ENCODE results near the gene TTC16. TPM values are rescaled to one million over a fixed set of nuclear protein-coding genes. Genes with fewer than 3 reads are reported as not detected.

Gene TTC16
- total RNA-seq, 2 experiments from 2014 or later: 1.6 to 2.1 TPM

DNA sequence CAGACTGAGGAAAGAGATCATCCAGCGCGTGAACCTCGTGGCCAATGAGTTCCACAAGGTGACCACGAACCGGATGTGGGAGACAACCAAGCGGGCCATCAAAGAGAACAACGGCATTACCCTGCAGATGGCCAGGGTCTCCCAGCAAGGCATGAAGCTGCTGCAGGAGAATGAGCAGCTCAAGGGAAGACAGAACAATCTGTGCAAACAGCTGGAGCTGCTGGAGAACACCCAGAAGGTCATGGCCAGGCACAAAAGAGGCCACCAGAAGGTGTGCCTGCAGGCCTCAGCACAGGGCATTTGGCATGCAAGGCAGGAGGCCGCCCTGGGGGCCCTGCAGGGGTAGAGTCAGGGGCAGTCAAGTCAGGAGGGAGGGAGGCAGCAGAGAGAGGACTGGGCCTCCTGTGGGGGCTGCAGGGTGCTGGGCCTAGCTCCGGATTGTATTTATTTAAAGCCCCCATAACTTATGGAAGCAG is 4.6 kb upstream of the TTC16 start:
- Histone ChIP-seq H3K9me3 (ENCODE audit: control insufficient read depth in 1 of 2, insufficient read depth in 1 of 2, low read length in 2 of 2) (no peaks in the 10 kb centered on the region), H3K27me3 (ENCODE audit: control insufficient read depth in 1 of 2, insufficient read depth in 2 of 2, low read length in 2 of 2) (no peaks in the 10 kb centered on the region), H3K4me3 (ENCODE audit: low read length) (no peak overlapping the region), H3K27ac (ENCODE audit: low read depth in 1 of 2, low read length in 2 of 2) (no peak overlapping the region), H3K36me3 (ENCODE audit: insufficient read depth, low read length) (no peaks in the 10 kb centered on the region), H3K4me1 (ENCODE audit: insufficient read depth, low read length) (peaks cover 50% of the 10 kb centered on the region)
- Mint-ChIP-seq H3K27ac (no peak overlapping the region), H3K27me3 (no peaks in the 10 kb centered on the region), H3K9me3 (no peaks in the 10 kb centered on the region), H3K4me1 (ENCODE audit: low read depth) (peaks cover 29% of the 10 kb centered on the region), H3K4me3 (peak overlapping the region; percentile 74), H3K36me3 (ENCODE audit: low read depth) (peaks cover 5% of the 10 kb centered on the region)
- no peak for ATAC-seq (ENCODE audit: poor library complexity)
- DNase-seq: peak in 1 of 14 experiments; percentile 26
- CTCF ChIA-PET: interaction anchor here (1.2 kb wide), 1 partner anchor 24 kb away, joined by 4 read pairs; the partner anchor contains the start of gene TOR2A
- TF ChIP-seq, protein P1, sequence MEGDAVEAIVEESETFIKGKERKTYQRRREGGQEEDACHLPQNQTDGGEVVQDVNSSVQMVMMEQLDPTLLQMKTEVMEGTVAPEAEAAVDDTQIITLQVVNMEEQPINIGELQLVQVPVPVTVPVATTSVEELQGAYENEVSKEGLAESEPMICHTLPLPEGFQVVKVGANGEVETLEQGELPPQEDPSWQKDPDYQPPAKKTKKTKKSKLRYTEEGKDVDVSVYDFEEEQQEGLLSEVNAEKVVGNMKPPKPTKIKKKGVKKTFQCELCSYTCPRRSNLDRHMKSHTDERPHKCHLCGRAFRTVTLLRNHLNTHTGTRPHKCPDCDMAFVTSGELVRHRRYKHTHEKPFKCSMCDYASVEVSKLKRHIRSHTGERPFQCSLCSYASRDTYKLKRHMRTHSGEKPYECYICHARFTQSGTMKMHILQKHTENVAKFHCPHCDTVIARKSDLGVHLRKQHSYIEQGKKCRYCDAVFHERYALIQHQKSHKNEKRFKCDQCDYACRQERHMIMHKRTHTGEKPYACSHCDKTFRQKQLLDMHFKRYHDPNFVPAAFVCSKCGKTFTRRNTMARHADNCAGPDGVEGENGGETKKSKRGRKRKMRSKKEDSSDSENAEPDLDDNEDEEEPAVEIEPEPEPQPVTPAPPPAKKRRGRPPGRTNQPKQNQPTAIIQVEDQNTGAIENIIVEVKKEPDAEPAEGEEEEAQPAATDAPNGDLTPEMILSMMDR (IDR thresholded peaks at IDR 0.05): no peak
- intact Hi-C loops (cut with DNase I, micrococcal nuclease): loop anchor here in 1 of 2 experiments (10.0 kb wide), 1 partner anchor 96 kb away; the partner anchor contains the start of gene STXBP1
- POLR2A ChIA-PET: no interaction called here

DNA sequence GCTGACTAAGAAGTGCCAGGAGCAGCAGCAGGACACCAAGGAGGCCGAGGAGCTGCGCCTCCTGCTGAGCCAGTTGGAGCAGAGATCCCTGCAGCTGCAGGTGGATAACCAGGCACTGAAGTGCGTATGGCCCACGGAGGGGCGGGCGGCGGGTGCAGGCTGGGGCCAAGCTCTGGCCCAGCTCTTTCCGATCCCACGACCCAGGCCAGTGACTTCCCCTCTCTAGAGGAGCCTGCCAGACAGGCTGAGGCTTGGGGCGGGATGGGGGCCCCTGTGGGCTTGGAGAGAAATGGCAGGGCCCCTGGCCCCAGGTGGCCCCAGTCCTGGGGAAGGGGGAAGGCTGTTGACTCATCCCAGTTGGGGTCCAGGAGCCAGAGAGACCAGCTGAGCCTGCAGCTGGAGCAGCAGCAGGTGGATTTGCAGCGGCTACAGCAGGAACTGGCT is 4.0 kb upstream of the TTC16 start:
- no peak overlapping the region for H3K27ac ChIP-seq (ENCODE audit: low read depth in 1 of 2, low read length in 2 of 2)
- H3K36me3 Mint-ChIP-seq (ENCODE audit: low read depth): peaks cover 5% of the 10 kb centered on the region
- H3K9me3 Mint-ChIP-seq: no peaks in the 10 kb centered on the region
- H3K27me3 Mint-ChIP-seq: no peaks in the 10 kb centered on the region
- no peak overlapping the region for H3K27ac Mint-ChIP-seq
- no peaks in the 10 kb centered on the region for H3K27me3 ChIP-seq (ENCODE audit: control insufficient read depth in 1 of 2, insufficient read depth in 2 of 2, low read length in 2 of 2)
- no peaks in the 10 kb centered on the region for H3K36me3 ChIP-seq (ENCODE audit: insufficient read depth, low read length)
- ATAC-seq (ENCODE audit: poor library complexity) (no peak), DNase-seq (no peak)
- peaks cover 52% of the 10 kb centered on the region for H3K4me1 ChIP-seq (ENCODE audit: insufficient read depth, low read length)
- intact Hi-C loops (cut with DNase I, micrococcal nuclease): loop anchor here in 1 of 2 experiments (10.0 kb wide), 1 partner anchor 97 kb away; the partner anchor contains the start of gene STXBP1
- no peak overlapping the region for H3K4me3 ChIP-seq (ENCODE audit: low read length)
- H3K9me3 ChIP-seq (ENCODE audit: control insufficient read depth in 1 of 2, insufficient read depth in 1 of 2, low read length in 2 of 2): no peaks in the 10 kb centered on the region
- TF ChIP-seq, protein P1 (IDR thresholded peaks at IDR 0.05): no peak
- H3K4me1 Mint-ChIP-seq (ENCODE audit: low read depth): peaks cover 27% of the 10 kb centered on the region
- H3K4me3 Mint-ChIP-seq: peak overlapping the region; percentile 30
- POLR2A ChIA-PET: no interaction called here
- CTCF ChIA-PET: no interaction called here

DNA sequence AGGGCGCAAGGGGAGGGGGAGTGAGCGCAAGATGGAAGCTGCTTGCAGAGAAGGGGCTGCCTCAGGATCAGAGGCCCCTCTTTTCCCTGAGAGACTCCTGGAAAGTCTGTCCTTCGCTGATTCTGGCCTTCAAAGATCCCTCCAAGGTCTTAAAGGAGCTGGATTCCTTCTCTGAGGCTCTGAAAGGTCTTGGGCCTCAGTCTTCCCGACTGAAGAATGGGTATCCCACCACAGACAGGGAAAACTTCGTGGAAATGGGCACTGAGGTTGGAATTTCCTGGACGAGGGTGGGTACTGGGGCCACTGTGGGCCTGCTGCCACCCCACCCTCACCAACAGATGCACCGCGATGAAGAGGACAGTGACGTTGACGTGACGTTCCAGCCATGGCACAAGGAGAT is 3.5 kb upstream of the TTC16 start:
- Mint-ChIP-seq H3K27ac (no peak overlapping the region), H3K36me3 (ENCODE audit: low read depth) (peaks cover 5% of the 10 kb centered on the region), H3K4me3 (peak overlapping the region; percentile 60), H3K9me3 (no peaks in the 10 kb centered on the region), H3K27me3 (no peaks in the 10 kb centered on the region), H3K4me1 (ENCODE audit: low read depth) (peaks cover 26% of the 10 kb centered on the region)
- H3K36me3 ChIP-seq (ENCODE audit: insufficient read depth, low read length): no peaks in the 10 kb centered on the region
- H3K9me3 ChIP-seq (ENCODE audit: control insufficient read depth in 1 of 2, insufficient read depth in 1 of 2, low read length in 2 of 2): no peaks in the 10 kb centered on the region
- H3K4me3 ChIP-seq (ENCODE audit: low read length): no peak overlapping the region
- intact Hi-C loops (cut with DNase I, micrococcal nuclease): loop anchor here in 1 of 2 experiments (10.0 kb wide), 1 partner anchor 98 kb away; the partner anchor contains the start of gene STXBP1
- H3K4me1 ChIP-seq (ENCODE audit: insufficient read depth, low read length): peaks cover 49% of the 10 kb centered on the region
- ATAC-seq (ENCODE audit: poor library complexity) (no peak), DNase-seq (no peak)
- no peak overlapping the region for H3K27ac ChIP-seq (ENCODE audit: low read depth in 1 of 2, low read length in 2 of 2)
- TF ChIP-seq, protein P1 (IDR thresholded peaks at IDR 0.05): no peak
- H3K27me3 ChIP-seq (ENCODE audit: control insufficient read depth in 1 of 2, insufficient read depth in 2 of 2, low read length in 2 of 2): no peaks in the 10 kb centered on the region
- POLR2A ChIA-PET: no interaction called here
- CTCF ChIA-PET: interaction anchor here (1.3 kb wide), 1 partner anchor 22 kb away, joined by 5 read pairs; the partner anchor contains the start of gene TOR2A
